GM21528 (cell line): ENCODE data around the gene RPS4Y2.

Experiments used
- ATAC-seq: cut with Tn5 transposase; IDR thresholded peaks from one replicate; pipeline ENCODE4 v1.9.1; 2021; ENCODE audit warnings: mild to moderate bottlenecking, moderate library complexity; ENCODE audit not compliant: unreplicated experiment, low FRiP score

The RPS4Y2 gene

GRCh38 chrY:20817067-20817466, 61.2 kb downstream of the RPS4Y2 start:
- ATAC-seq: no peak
